Glomerular endothelial cell (primary cell): ENCODE results near the gene RAD51D. TPM values are rescaled to one million over a fixed set of nuclear protein-coding genes. Genes with fewer than 3 reads are reported as not detected.

ENCODE experiments used
- total RNA-seq: library from RNA; depleted of rRNA; stranded (reverse); fragments of >200 nt; gene quantifications from 2 replicates; pipeline ENCODE4 v1.2.3, GENCODE V29; 2015

RAD51D gene
- total RNA-seq, 1 donor from 2014 or later: 15.9 TPM

Other genes with a start within 250 kb of the RAD51D start
- 0.44 and 1.8 TPM in 2 replicates for gene CCT6B, start 158.4 kb downstream of the RAD51D start, total RNA-seq
- gene ZNF830, start 158.3 kb downstream of the RAD51D start, total RNA-seq: 10.2 and 11.4 TPM in 2 replicates
- gene LIG3, start 139.3 kb downstream of the RAD51D start, total RNA-seq: 17.0 and 24.6 TPM in 2 replicates
- 11.5 and 16.0 TPM in 2 replicates for gene RFFL, start 56.2 kb downstream of the RAD51D start, total RNA-seq
- gene FNDC8, start 1.8 kb upstream of the RAD51D start, total RNA-seq: not detected in 2 replicates
- gene NLE1, start 22.4 kb upstream of the RAD51D start, total RNA-seq: 11.8 and 20.7 TPM in 2 replicates
- 0.12 TPM in 1 of 2 replicates, not detected in the other for gene UNC45B, start 28.0 kb upstream of the RAD51D start, total RNA-seq
- gene SLC35G3, start 74.5 kb upstream of the RAD51D start, total RNA-seq: not detected in 2 replicates
- 34.3 and 35.3 TPM in 2 replicates for gene SLFN5, start 123.2 kb upstream of the RAD51D start, total RNA-seq